ENCODE measurements around the gene RAD18. TPM values are rescaled to one million over a fixed set of nuclear protein-coding genes. Genes with fewer than 3 reads are reported as not detected.
A peak's percentile ranks its signal among the peaks of the same experiment; 100 is the strongest.

RAD18 gene
- total RNA-seq, 1 donor from 2014 or later, result 22.1 TPM

DNA sequence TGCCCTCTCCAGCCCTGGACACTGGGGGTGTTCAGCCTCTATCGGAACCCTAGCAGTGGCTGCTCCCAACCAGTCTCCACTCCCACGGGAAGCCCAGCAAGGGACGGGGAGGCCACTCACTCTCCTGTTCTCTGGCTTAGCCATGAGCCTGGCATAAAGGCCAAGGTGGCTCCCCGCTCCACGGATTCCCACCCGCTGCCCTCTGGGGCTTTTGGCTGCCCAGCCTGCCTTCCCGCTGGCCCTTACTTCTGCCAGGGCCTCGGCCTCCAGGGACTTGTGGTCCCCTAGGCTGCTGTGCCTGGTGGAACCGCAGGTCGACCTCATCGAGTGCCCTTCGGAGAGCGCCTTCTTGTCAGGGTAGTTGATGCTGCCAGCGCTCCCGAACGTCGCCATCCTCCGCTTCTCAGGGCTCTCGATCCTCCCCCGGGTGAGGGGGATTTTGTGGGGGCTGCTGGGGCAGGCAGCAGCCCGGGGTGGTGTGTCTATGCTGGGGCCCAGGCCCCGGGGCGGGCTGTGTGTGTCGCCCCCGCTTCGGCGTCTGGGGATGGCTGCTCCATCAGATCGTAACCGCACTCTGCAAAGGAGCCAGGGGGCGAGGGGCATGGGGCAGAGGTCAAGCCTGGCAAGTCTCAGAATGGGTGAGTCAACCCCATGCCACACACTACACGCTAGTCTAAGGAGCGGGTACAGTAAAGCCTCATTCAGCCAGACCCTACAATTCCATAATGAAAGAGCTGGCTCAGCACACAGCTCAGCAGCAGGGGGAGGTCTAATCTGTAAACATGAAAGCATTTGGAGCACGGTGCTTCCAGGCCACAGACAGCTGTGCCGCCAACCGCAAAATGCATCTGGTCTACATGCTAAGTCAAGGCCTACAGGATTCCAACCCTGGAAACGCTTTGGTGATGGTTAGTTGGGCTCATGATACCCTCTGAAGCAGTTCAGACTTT is 27.3 kb upstream of the RAD18 start:
- Mint-ChIP-seq H3K4me1 (peaks cover 18% of the 10 kb centered on the region), H3K27me3 (ENCODE audit: insufficient read depth, low read depth) (peaks cover 4% of the 10 kb centered on the region), H3K36me3 (peaks cover 27% of the 10 kb centered on the region), H3K4me3 (no peak overlapping the region), H3K9me3 (no peaks in the 10 kb centered on the region), H3K27ac (no peak overlapping the region)
- no peak overlapping the region for H3K4me3 ChIP-seq
- TF ChIP-seq, protein P1, sequence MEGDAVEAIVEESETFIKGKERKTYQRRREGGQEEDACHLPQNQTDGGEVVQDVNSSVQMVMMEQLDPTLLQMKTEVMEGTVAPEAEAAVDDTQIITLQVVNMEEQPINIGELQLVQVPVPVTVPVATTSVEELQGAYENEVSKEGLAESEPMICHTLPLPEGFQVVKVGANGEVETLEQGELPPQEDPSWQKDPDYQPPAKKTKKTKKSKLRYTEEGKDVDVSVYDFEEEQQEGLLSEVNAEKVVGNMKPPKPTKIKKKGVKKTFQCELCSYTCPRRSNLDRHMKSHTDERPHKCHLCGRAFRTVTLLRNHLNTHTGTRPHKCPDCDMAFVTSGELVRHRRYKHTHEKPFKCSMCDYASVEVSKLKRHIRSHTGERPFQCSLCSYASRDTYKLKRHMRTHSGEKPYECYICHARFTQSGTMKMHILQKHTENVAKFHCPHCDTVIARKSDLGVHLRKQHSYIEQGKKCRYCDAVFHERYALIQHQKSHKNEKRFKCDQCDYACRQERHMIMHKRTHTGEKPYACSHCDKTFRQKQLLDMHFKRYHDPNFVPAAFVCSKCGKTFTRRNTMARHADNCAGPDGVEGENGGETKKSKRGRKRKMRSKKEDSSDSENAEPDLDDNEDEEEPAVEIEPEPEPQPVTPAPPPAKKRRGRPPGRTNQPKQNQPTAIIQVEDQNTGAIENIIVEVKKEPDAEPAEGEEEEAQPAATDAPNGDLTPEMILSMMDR (IDR thresholded peaks at IDR 0.05), result no peak
- TF ChIP-seq EZH2 (IDR thresholded peaks at IDR 0.05) (no peak), EZH2phosphoT487 (IDR thresholded peaks at IDR 0.05) (no peak)
- H4K20me1 ChIP-seq (ENCODE audit: low read depth), result no peaks in the 10 kb centered on the region
- H3K4me1 ChIP-seq, result no peaks in the 10 kb centered on the region
- no peaks in the 10 kb centered on the region for H3K79me2 ChIP-seq (ENCODE audit: low read depth)
- no peaks in the 10 kb centered on the region for H3K9me3 ChIP-seq (ENCODE audit: low read depth)
- DNase-seq (ENCODE audit: low spot score), result peak; percentile 29
- H3F3A ChIP-seq (ENCODE audit: low read depth), result peaks cover 7% of the 10 kb centered on the region
- H3K27me3 ChIP-seq, result no peaks in the 10 kb centered on the region
- H3K36me3 ChIP-seq, result no peaks in the 10 kb centered on the region
- no peak overlapping the region for H3K9ac ChIP-seq
- no peak overlapping the region for H3K27ac ChIP-seq
- no peak overlapping the region for H3K4me2 ChIP-seq
- H2AFZ ChIP-seq (replicated peaks), result no peak overlapping the region

DNA sequence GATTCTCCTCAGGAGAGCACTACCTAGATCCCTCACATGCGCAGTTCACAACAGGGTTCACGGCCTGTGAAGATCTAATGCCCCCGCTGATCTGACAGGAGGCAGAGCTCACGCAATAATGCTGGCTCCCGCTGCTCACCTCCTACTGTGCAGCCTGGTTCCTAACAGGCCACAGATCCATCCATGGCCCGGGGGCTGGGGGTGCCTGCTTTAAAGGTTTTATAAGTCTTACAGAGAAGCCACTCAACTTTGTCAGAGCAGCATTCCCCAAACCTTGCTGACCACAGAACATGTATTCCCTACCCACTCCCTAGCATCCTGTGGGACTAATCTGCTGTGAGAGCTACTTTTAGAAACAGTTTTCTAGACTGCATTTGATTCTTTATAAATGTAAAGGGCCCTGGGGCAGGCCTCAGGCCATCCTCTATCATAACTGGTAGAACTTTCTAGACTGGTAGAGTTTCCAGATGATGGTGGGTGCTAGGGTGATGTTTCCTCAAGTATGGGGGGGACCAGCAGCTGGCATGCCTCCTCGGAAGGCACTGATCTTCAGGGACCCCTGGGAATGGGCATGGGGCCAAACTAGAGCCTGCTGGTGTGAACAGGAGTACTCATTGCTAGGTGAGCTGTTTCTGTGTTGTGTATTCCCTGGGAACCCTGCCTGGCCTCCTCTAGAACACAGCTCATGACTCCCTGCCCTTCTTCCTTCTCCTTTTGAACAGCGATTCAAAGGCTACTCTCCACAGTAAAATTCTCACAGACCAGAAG is 25.7 kb upstream of the RAD18 start:
- H3K36me3 Mint-ChIP-seq, result peaks cover 16% of the 10 kb centered on the region
- Histone ChIP-seq H4K20me1 (ENCODE audit: low read depth) (no peaks in the 10 kb centered on the region), H3K4me1 (no peaks in the 10 kb centered on the region), H3K9ac (no peak overlapping the region), H3K4me3 (no peak overlapping the region), H2AFZ (replicated peaks) (no peak overlapping the region), H3F3A (ENCODE audit: low read depth) (peaks cover 7% of the 10 kb centered on the region), H3K27me3 (no peaks in the 10 kb centered on the region), H3K79me2 (ENCODE audit: low read depth) (no peaks in the 10 kb centered on the region), H3K27ac (no peak overlapping the region), H3K4me2 (no peak overlapping the region), H3K36me3 (no peaks in the 10 kb centered on the region), H3K9me3 (ENCODE audit: low read depth) (no peaks in the 10 kb centered on the region)
- peaks cover 18% of the 10 kb centered on the region for H3K4me1 Mint-ChIP-seq
- peaks cover 4% of the 10 kb centered on the region for H3K27me3 Mint-ChIP-seq (ENCODE audit: insufficient read depth, low read depth)
- H3K27ac Mint-ChIP-seq, result no peak overlapping the region
- TF ChIP-seq, protein P1 (IDR thresholded peaks at IDR 0.05), result no peak
- TF ChIP-seq EZH2phosphoT487 (IDR thresholded peaks at IDR 0.05), result no peak
- no peak for TF ChIP-seq EZH2 (IDR thresholded peaks at IDR 0.05)
- H3K4me3 Mint-ChIP-seq, result no peak overlapping the region
- no peaks in the 10 kb centered on the region for H3K9me3 Mint-ChIP-seq
- no peak for DNase-seq (ENCODE audit: low spot score)

DNA sequence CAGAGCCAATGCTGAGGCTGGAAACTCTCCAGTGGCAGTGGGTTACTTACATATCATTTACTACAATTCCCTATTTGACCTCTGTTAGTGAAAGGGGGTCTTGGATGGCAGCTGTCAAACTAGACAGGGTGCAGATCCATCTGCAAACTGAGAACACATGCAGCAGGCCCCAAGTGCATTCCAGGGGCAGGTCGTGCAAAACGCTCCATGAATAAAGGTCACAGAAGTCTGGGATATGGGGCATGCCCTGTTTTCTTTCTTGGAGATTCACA is 25.0 kb upstream of the RAD18 start:
- Histone ChIP-seq H3K9ac (no peak overlapping the region), H3F3A (ENCODE audit: low read depth) (peaks cover 7% of the 10 kb centered on the region), H2AFZ (replicated peaks) (no peak overlapping the region), H3K27me3 (no peaks in the 10 kb centered on the region), H4K20me1 (ENCODE audit: low read depth) (no peaks in the 10 kb centered on the region), H3K4me3 (no peak overlapping the region), H3K27ac (no peak overlapping the region), H3K4me2 (no peak overlapping the region), H3K79me2 (ENCODE audit: low read depth) (no peaks in the 10 kb centered on the region), H3K4me1 (no peaks in the 10 kb centered on the region), H3K9me3 (ENCODE audit: low read depth) (no peaks in the 10 kb centered on the region), H3K36me3 (no peaks in the 10 kb centered on the region)
- Mint-ChIP-seq H3K27me3 (ENCODE audit: insufficient read depth, low read depth) (peaks cover 5% of the 10 kb centered on the region), H3K27ac (no peak overlapping the region), H3K4me3 (no peak overlapping the region), H3K4me1 (peaks cover 16% of the 10 kb centered on the region), H3K9me3 (no peaks in the 10 kb centered on the region), H3K36me3 (peaks cover 14% of the 10 kb centered on the region)
- DNase-seq (ENCODE audit: low spot score), result no peak
- no peak for TF ChIP-seq EZH2 (IDR thresholded peaks at IDR 0.05)
- TF ChIP-seq, protein P1 (IDR thresholded peaks at IDR 0.05), result no peak
- TF ChIP-seq EZH2phosphoT487 (IDR thresholded peaks at IDR 0.05), result no peak

All from neural progenitor cell (in vitro differentiated cells).